ENCODE results near the gene EXOG. TPM values are rescaled to one million over a fixed set of nuclear protein-coding genes. Genes with fewer than 3 reads are reported as not detected.

EXOG gene
- polyA plus RNA-seq, 6 donors from 2014 or later: 7.4 to 26.0 (median 10.5) TPM

DNA sequence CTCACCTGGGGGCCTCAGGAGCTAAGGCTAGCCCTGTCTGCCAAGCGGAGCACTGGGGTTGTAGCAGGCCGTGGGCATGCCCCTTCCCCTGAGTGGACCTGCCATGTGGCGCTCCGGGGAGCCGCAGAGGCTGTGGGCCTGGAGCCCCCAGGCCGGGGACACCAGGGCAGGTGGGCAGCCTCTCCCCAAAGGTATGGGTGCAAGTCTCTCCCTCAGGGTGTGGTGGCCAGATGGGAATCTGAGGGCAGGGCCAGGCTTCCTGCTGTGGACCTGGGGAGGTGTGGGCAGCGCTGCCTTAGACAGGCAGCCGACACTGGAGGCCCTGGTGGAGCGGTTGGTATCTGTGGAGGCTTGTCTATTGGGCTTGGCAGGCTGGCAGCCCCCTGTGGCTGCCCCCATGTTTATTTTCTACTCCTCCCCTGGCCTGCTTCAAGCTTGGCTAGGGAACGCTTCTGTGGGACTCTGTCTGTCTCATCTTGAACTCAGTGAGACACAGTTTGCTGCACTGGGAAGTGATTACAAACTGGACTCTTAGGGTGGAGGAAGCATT lies 36.6 kb upstream of the EXOG start:
- ATAC-seq (ENCODE audit: low read depth in 2 of 2) (no peak), DNase-seq (no peak)
- H3K4me1 Mint-ChIP-seq: peaks cover under 1 to 8% (median 2%) of the 10 kb centered on the region in 3 donors
- no peak overlapping the region for H3K27ac Mint-ChIP-seq
- peaks cover 0 to under 1% (median 0%) of the 10 kb centered on the region in 7 donors for H3K9me3 Mint-ChIP-seq
- no peak overlapping the region for H3K4me3 Mint-ChIP-seq
- H3K36me3 Mint-ChIP-seq: no peaks in the 10 kb centered on the region
- H3K27me3 Mint-ChIP-seq: peaks cover 0 to 7% (median 2%) of the 10 kb centered on the region in 3 donors

- Mint-ChIP-seq H3K9me3 (peaks cover 0 to 5% (median 2%) of the 10 kb centered on the region in 7 donors), H3K4me1 (peaks cover 0 to 4% (median 0%) of the 10 kb centered on the region in 3 donors), H3K36me3 (no peaks in the 10 kb centered on the region), H3K4me3 (peak overlapping the region in 1 of 8 donors; percentile 33), H3K27ac (no peak overlapping the region), H3K27me3 (peaks cover 0 to 4% (median 0%) of the 10 kb centered on the region in 3 donors)
- DNase-seq (no peak), ATAC-seq (ENCODE audit: low read depth in 2 of 2) (no peak)
Measured at GRCh38 chr3:38460377-38461270, 35.5 kb upstream of the EXOG start.

- Mint-ChIP-seq H3K27me3 (peaks cover 0 to 3% (median 0%) of the 10 kb centered on the region in 3 donors), H3K9me3 (peaks cover 0 to 29% (median 16%) of the 10 kb centered on the region in 7 donors), H3K27ac (no peak overlapping the region), H3K4me1 (no peaks in the 10 kb centered on the region), H3K36me3 (peaks cover 0 to 18% of the 10 kb centered on the region in 2 donors), H3K4me3 (no peak overlapping the region)
- ATAC-seq (ENCODE audit: low read depth in 2 of 2) (no peak), DNase-seq (no peak)
Measured at GRCh38 chr3:38465588-38466154, 30.5 kb upstream of the EXOG start.

DNA sequence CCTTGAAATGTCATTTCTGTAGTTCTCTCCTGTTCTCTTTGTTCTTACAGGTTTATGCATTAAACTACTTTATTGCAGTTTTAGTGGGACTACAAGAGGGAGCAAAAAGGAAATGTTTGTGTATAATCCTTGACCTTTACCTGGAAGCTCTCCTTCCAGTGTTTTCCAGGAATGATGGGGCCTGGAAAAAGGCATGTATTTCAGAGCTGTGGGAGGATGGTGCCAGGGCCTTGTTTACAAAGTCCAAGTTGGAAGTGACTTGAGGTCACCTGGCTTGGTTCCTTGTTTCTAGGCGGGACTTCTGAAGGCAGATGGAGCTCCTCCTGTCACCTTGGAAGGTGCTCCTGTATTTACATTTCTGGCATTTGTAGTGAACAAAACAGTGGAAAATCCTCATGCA lies 27.4 kb upstream of the EXOG start:
- DNase-seq (no peak), ATAC-seq (ENCODE audit: low read depth in 2 of 2) (no peak)
- Mint-ChIP-seq H3K9me3 (peaks cover 0 to 32% (median 18%) of the 10 kb centered on the region in 7 donors), H3K27ac (no peak overlapping the region), H3K27me3 (no peaks in the 10 kb centered on the region), H3K36me3 (peaks cover 0 to 18% of the 10 kb centered on the region in 2 donors), H3K4me3 (no peak overlapping the region), H3K4me1 (peaks cover 0 to 4% (median 0%) of the 10 kb centered on the region in 3 donors)

DNA sequence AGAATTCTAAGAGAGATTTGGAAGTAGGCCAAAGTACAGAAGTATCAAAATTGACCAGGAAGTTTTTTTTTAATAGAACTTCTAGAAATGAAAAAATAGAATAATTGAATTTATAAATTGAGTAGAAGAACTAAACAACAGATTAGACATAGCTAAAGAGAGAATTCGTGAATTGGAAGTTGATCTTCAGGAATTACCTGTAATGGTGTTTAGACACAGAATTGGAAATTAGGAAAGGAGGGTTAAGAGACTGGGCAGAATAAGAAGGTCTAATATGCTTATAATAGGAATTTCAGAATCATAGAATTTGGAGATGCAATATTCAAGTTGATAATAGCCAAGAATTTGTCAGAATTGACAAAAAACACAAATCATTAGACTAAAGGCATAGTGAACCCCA lies 26.3 kb upstream of the EXOG start:
- Mint-ChIP-seq H3K36me3 (peaks cover 0 to 18% of the 10 kb centered on the region in 2 donors), H3K9me3 (peaks cover 0 to 32% (median 18%) of the 10 kb centered on the region in 7 donors), H3K4me1 (peaks cover 0 to 7% (median 0%) of the 10 kb centered on the region in 3 donors), H3K4me3 (no peak overlapping the region), H3K27me3 (no peaks in the 10 kb centered on the region), H3K27ac (no peak overlapping the region)
- ATAC-seq (ENCODE audit: low read depth in 2 of 2): no peak
- DNase-seq: no peak

- Mint-ChIP-seq H3K27me3 (no peaks in the 10 kb centered on the region), H3K27ac (no peak overlapping the region), H3K4me3 (no peak overlapping the region), H3K4me1 (peaks cover 0 to 7% (median 0%) of the 10 kb centered on the region in 3 donors), H3K36me3 (peaks cover 0 to 18% of the 10 kb centered on the region in 2 donors), H3K9me3 (peaks cover 0 to 23% (median 18%) of the 10 kb centered on the region in 7 donors)
- ATAC-seq (ENCODE audit: low read depth in 2 of 2) (no peak), DNase-seq (no peak)
Measured at GRCh38 chr3:38471260-38471857, 24.8 kb upstream of the EXOG start.

- Mint-ChIP-seq H3K9me3 (peaks cover 0 to 23% (median 17%) of the 10 kb centered on the region in 7 donors), H3K4me3 (no peak overlapping the region), H3K27ac (no peak overlapping the region), H3K36me3 (peaks cover 0 to 18% of the 10 kb centered on the region in 2 donors), H3K27me3 (no peaks in the 10 kb centered on the region), H3K4me1 (peaks cover 0 to 7% (median 0%) of the 10 kb centered on the region in 3 donors)
- DNase-seq (no peak), ATAC-seq (ENCODE audit: low read depth in 2 of 2) (no peak)
Measured at GRCh38 chr3:38472342-38472741, 23.8 kb upstream of the EXOG start.

DNA sequence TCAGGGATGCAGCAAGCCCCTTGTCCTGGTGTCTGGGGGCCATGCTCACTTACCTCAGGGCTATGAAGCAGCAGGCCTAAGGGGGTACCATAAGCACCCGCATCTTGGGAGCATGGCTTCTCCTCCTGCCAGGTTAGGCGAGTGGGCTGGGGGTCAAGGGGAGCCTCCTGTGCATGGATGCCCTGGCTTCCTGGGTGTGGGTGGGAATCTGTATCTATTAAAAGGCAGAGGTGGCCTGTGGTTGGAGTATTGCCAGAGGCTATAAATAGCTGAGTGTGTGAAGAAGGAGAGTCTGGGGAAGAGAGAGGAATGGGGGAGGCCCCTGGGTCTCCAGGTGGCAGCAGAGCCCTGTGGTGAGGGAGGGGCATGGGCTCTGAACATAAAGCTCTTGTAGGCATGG lies 22.9 kb upstream of the EXOG start:
- H3K4me1 Mint-ChIP-seq: peaks cover 0 to 7% (median 0%) of the 10 kb centered on the region in 3 donors
- peaks cover 0 to 23% (median 15%) of the 10 kb centered on the region in 7 donors for H3K9me3 Mint-ChIP-seq
- H3K4me3 Mint-ChIP-seq: no peak overlapping the region
- H3K27ac Mint-ChIP-seq: peak overlapping the region in 1 of 6 donors; percentile 17
- peaks cover 0 to 18% of the 10 kb centered on the region in 2 donors for H3K36me3 Mint-ChIP-seq
- H3K27me3 Mint-ChIP-seq: no peaks in the 10 kb centered on the region
- ATAC-seq (ENCODE audit: low read depth in 2 of 2) (no peak), DNase-seq (no peak)

DNA sequence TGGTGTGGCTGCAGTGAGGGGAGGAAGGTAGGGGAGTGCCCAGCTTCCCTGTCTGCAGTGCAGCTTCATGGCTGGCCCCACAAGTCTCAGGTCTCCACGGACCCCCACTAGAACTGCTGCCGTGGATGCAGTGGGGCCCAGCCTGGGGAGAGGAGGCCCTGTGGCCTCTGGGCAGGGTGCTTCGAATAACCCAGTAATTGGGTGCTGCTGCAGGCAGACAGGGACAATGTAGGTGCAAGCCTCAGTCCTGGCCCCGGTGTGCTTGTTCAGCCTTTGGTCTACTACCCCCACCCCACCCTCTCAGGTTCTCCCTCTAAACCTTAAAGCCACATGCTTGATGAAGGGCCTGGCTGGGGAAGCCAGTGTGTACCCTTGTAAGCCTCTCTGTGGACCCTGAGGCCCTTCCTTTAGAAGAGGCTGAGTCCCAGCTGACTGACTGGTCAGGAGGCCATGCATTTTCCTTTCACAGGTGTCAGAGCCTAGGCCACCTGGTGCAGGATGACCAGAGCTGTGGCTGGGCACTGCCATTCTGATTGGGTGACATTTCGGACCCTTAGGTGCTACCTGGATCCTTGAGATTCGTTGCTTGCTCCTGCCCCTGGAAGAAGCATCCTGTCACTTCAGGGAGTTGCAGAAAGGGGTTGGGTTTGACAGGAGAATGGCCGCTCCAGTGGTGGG lies 21.1 kb upstream of the EXOG start:
- H3K4me3 Mint-ChIP-seq: no peak overlapping the region
- H3K36me3 Mint-ChIP-seq: peaks cover 0 to 5% of the 10 kb centered on the region in 2 donors
- H3K9me3 Mint-ChIP-seq: peaks cover 0 to 8% (median 8%) of the 10 kb centered on the region in 7 donors
- H3K27ac Mint-ChIP-seq: no peak overlapping the region
- ATAC-seq (ENCODE audit: low read depth in 2 of 2): no peak
- peaks cover 0 to 7% (median 0%) of the 10 kb centered on the region in 3 donors for H3K4me1 Mint-ChIP-seq
- no peak for DNase-seq
- H3K27me3 Mint-ChIP-seq: no peaks in the 10 kb centered on the region

- Mint-ChIP-seq H3K9me3 (peaks cover 0 to 2% (median 1%) of the 10 kb centered on the region in 7 donors), H3K4me1 (peaks cover 0 to 7% (median 0%) of the 10 kb centered on the region in 3 donors), H3K27me3 (no peaks in the 10 kb centered on the region), H3K36me3 (no peaks in the 10 kb centered on the region), H3K4me3 (peak overlapping the region in 1 of 8 donors; percentile 10), H3K27ac (no peak overlapping the region)
- DNase-seq (no peak), ATAC-seq (ENCODE audit: low read depth in 2 of 2) (no peak)
Measured at GRCh38 chr3:38475716-38476115, 20.4 kb upstream of the EXOG start.

GRCh38 chr3:38476157-38476756 lies 19.9 kb upstream of the EXOG start:
- Mint-ChIP-seq H3K9me3 (peaks cover 0 to 2% (median 0%) of the 10 kb centered on the region in 7 donors), H3K36me3 (no peaks in the 10 kb centered on the region), H3K4me3 (peak overlapping the region in 1 of 8 donors; percentile 10), H3K27me3 (no peaks in the 10 kb centered on the region), H3K4me1 (peaks cover 0 to 7% (median 0%) of the 10 kb centered on the region in 3 donors), H3K27ac (peak overlapping the region in 1 of 6 donors; percentile 45)
- DNase-seq (no peak), ATAC-seq (ENCODE audit: low read depth in 2 of 2) (no peak)

- H3K4me1 Mint-ChIP-seq: peaks cover 0 to 7% (median 0%) of the 10 kb centered on the region in 3 donors
- H3K4me3 Mint-ChIP-seq: no peak overlapping the region
- no peak overlapping the region for H3K27ac Mint-ChIP-seq
- ATAC-seq (ENCODE audit: low read depth in 2 of 2) (no peak), DNase-seq (no peak)
- H3K36me3 Mint-ChIP-seq: peaks cover 0 to 4% of the 10 kb centered on the region in 2 donors
- H3K9me3 Mint-ChIP-seq: peaks cover 0 to 2% (median 0%) of the 10 kb centered on the region in 7 donors
- H3K27me3 Mint-ChIP-seq: no peaks in the 10 kb centered on the region
Measured at GRCh38 chr3:38477057-38477820, 18.9 kb upstream of the EXOG start.
